Liver (tissue), 9 donors: ENCODE data around the gene TEX12. TPM values are rescaled to one million over a fixed set of nuclear protein-coding genes. Genes with fewer than 3 reads are reported as not detected.

Source experiments
- DNase-seq: peaks from one replicate; pipeline ENCODE4 v3.0.0-alpha.2; 2017; ENCODE audit warnings: low spot score
- H3K27ac ChIP-seq, 2 donors: one replicate each; pipeline ENCODE4 v1.7.0; 2013; ENCODE audit warnings: inconsistent platforms in 2 of 2, low read length in 2 of 2, control low read depth in 1 of 2, low read depth in 1 of 2, mild to moderate bottlenecking in 1 of 2
- H3K27me3 ChIP-seq, 4 donors: one replicate each; pipeline versions ENCODE4 v1.6.1 to v1.7.0; 2013; ENCODE audit warnings: low read length in 3 of 4, inconsistent platforms in 1 of 4, mild to moderate bottlenecking in 1 of 4, moderate library complexity in 1 of 4; ENCODE audit not compliant: control insufficient read depth in 4 of 4, insufficient read depth in 4 of 4
- H3K36me3 ChIP-seq, 4 donors: one replicate each; pipeline versions ENCODE4 v1.6.1 to v1.7.0; 2013; ENCODE audit warnings: low read length in 3 of 4, mild to moderate bottlenecking in 3 of 4, low read depth in 1 of 4, moderate library complexity in 1 of 4; ENCODE audit not compliant: control insufficient read depth in 4 of 4, insufficient read depth in 3 of 4
- H3K4me1 ChIP-seq, 4 donors: one replicate each; pipeline versions ENCODE4 v1.6.1 to v1.7.0; 2013; ENCODE audit warnings: low read length in 3 of 4, mild to moderate bottlenecking in 3 of 4, moderate library complexity in 1 of 4; ENCODE audit not compliant: control insufficient read depth in 4 of 4, insufficient read depth in 4 of 4
- H3K4me3 ChIP-seq, 3 donors: one replicate each; pipeline versions ENCODE4 v1.6.1 to v1.7.0; 2013; ENCODE audit warnings: low read length in 3 of 3, control low read depth in 1 of 3, low read depth in 1 of 3, mild to moderate bottlenecking in 1 of 3
- H3K9ac ChIP-seq, 2 donors: one replicate each; pipeline ENCODE4 v1.7.0; 2013; ENCODE audit warnings: low read length in 2 of 2, mild to moderate bottlenecking in 2 of 2, moderate library complexity in 2 of 2, control low read depth in 1 of 2, low read depth in 1 of 2
- H3K9me3 ChIP-seq, 4 donors: one replicate each; pipeline versions ENCODE4 v1.6.1 to v1.7.0; 2013; ENCODE audit warnings: low read length in 3 of 4; ENCODE audit not compliant: control insufficient read depth in 4 of 4
- ATF3 ChIP-seq: IDR thresholded peaks from 2 replicates; pipeline ENCODE4 v1.6.1; 2016; ENCODE audit warnings: antibody characterized with exemption
- CTCF ChIP-seq: fragments of 150-350 bp; IDR thresholded peaks from 2 replicates; pipeline ENCODE4 v1.5.1; 2017; ENCODE audit warnings: improper control_type of control experiment, low read depth, low read length; ENCODE audit not compliant: missing input control
- EGR1 ChIP-seq, 2 donors: IDR thresholded peaks; 2 replicates each; pipeline ENCODE4 v1.6.1; 2016 to 2018; ENCODE audit warnings: antibody characterized with exemption in 2 of 2, low read depth in 2 of 2
- FOXA1 ChIP-seq: IDR thresholded peaks from 2 replicates; pipeline ENCODE4 v1.6.1; 2016; ENCODE audit warnings: antibody characterized with exemption
- FOXA2 ChIP-seq: IDR thresholded peaks from 2 replicates; pipeline ENCODE4 v1.6.1; 2016; ENCODE audit warnings: antibody characterized with exemption
- GABPA ChIP-seq, 2 donors: IDR thresholded peaks in 1 of 2; conservative IDR thresholded peaks in 1 of 2; 2 replicates each; pipeline ENCODE4 v1.6.1; 2016; ENCODE audit warnings: antibody characterized with exemption in 2 of 2, mild to moderate bottlenecking in 1 of 2, moderate library complexity in 1 of 2
- HNF4A ChIP-seq, 2 donors: conservative IDR thresholded peaks; 2 replicates each; pipeline ENCODE4 v1.6.1; 2016; ENCODE audit warnings: antibody characterized with exemption in 2 of 2, mild to moderate bottlenecking in 2 of 2
- HNF4G ChIP-seq: IDR thresholded peaks from 2 replicates; pipeline ENCODE4 v1.6.1; 2016; ENCODE audit warnings: antibody characterized with exemption
- JUND ChIP-seq, 2 donors: IDR thresholded peaks; 2 replicates each; pipeline ENCODE4 v1.6.1; 2016; ENCODE audit warnings: antibody characterized with exemption in 2 of 2
- MAX ChIP-seq: IDR thresholded peaks from 2 replicates; pipeline ENCODE4 v1.6.1; 2016; ENCODE audit warnings: antibody characterized with exemption
- NR2F2 ChIP-seq: IDR thresholded peaks from 2 replicates; pipeline ENCODE4 v1.6.1; 2016; ENCODE audit warnings: antibody characterized with exemption
- REST ChIP-seq: IDR thresholded peaks from 2 replicates; pipeline ENCODE4 v1.6.1; 2016; ENCODE audit warnings: antibody characterized with exemption, mild to moderate bottlenecking
- RXRA ChIP-seq, 2 donors: IDR thresholded peaks; 2 replicates each; pipeline ENCODE4 v1.6.1; 2017 to 2018; ENCODE audit warnings: antibody characterized with exemption in 2 of 2, mild to moderate bottlenecking in 1 of 2
- SP1 ChIP-seq: IDR thresholded peaks from 2 replicates; pipeline ENCODE4 v1.6.1; 2018; ENCODE audit warnings: antibody characterized with exemption, mild to moderate bottlenecking
- TAF1 ChIP-seq: conservative IDR thresholded peaks from 2 replicates; pipeline ENCODE4 v1.6.1; 2016; ENCODE audit warnings: antibody characterized with exemption, mild to moderate bottlenecking
- YY1 ChIP-seq: IDR thresholded peaks from 2 replicates; pipeline ENCODE4 v1.6.1; 2016; ENCODE audit warnings: antibody characterized with exemption, mild to moderate bottlenecking
- ZBTB33 ChIP-seq: IDR thresholded peaks from 2 replicates; pipeline ENCODE4 v1.6.1; 2016; ENCODE audit warnings: antibody characterized with exemption
- WGBS: extraction: QIAGEN DNeasy Blood & Tissue Kit; methylation state at CpG from one replicate; pipeline ENCODE4 v1.1.7; 2013; 5-methylcytosine and 5-hydroxymethylcytosine counted together
- polyA plus RNA-seq, 2 donors: library from polyadenylated mRNA; stranded (reverse) in 1 of 2; unstranded in 1 of 2; fragments of 200-250 nt in 1 of 2; fragments of >200 nt in 1 of 2; fragmentation: Nextera tagmentation in 1 of 2; extraction: Ambion mirVana in 1 of 2; gene quantifications; one replicate each; pipeline versions ENCODE4 v1.2.1 to v1.2.3, GENCODE V29; 2013 to 2015
- total RNA-seq, 2 donors: library from RNA; depleted of rRNA; stranded (reverse); fragments of >200 nt; gene quantifications; one replicate each; pipeline ENCODE4 v1.2.3, GENCODE V29; 2014
- donor health status: healthy.
- donor health status: healthy.
- donor health status: healthy.
- donor health status: healthy.
- donor health status: healthy.

The TEX12 gene
- total and polyA plus RNA-seq, 4 donors: 0.07 to 0.42 (median 0.29) TPM; not detected in 1

- no peak for TF ChIP-seq ZBTB33
Observed at GRCh38 chr11:112127056-112127455, 40.1 kb upstream of the TEX12 start (continued).

GRCh38 chr11:112128483-112129121, 38.6 kb upstream of the TEX12 start:
- Histone ChIP-seq H3K27me3 (no peaks in the 10 kb centered on the region), H3K36me3 (no peaks in the 10 kb centered on the region), H3K4me3 (no peak overlapping the region), H3K27ac (no peak overlapping the region), H3K4me1 (peaks cover 0 to 2% (median 0%) of the 10 kb centered on the region in 4 donors), H3K9me3 (no peaks in the 10 kb centered on the region), H3K9ac (no peak overlapping the region)
- DNase-seq: no peak
- 53% methylated on average over 3 of the region's 3 CpGs for WGBS
- TF ChIP-seq RXRA (IDR thresholded peaks at IDR 0.05): no peak
- TF ChIP-seq ATF3: no peak
- TF ChIP-seq FOXA2: no peak
- no peak for TF ChIP-seq CTCF
- no peak for TF ChIP-seq TAF1
- no peak for TF ChIP-seq SP1
- no peak for TF ChIP-seq EGR1 (IDR thresholded peaks at IDR 0.05; ENCODE audit: low read depth in 2 of 2)
- no peak for TF ChIP-seq ZBTB33
- no peak for TF ChIP-seq HNF4G
- no peak for TF ChIP-seq FOXA1
- no peak for TF ChIP-seq GABPA (IDR thresholded peaks at IDR 0.05 in 1 of 2, conservative IDR thresholded peaks at IDR 0.05 in 1 of 2)
- TF ChIP-seq JUND (IDR thresholded peaks at IDR 0.05): no peak
- TF ChIP-seq NR2F2: no peak
- TF ChIP-seq HNF4A (conservative IDR thresholded peaks at IDR 0.05): no peak
- TF ChIP-seq MAX: no peak
- TF ChIP-seq REST: no peak
- TF ChIP-seq YY1: no peak
